Activated naive CD4-positive, alpha-beta T cell treated with anti-CD3 and anti-CD28 coated beads, Interleukin-2, amount 50 U/mL, for 16 hours (primary cell): ENCODE results near the gene SLC38A8.
A peak's percentile ranks its signal among the peaks of the same experiment; 100 is the strongest.

Experiments
- DNase-seq: peaks from one replicate; pipeline ENCODE4 v3.0.0-alpha.2; 2020

SLC38A8 gene

GRCh38 chr16:84068041-84068440 is 25.4 kb upstream of the SLC38A8 start:
- no peak for DNase-seq

GRCh38 chr16:84067640-84068039 is 25.0 kb upstream of the SLC38A8 start:
- no peak for DNase-seq

- peak; percentile 38 for DNase-seq
These were observed 23.0 kb upstream of the SLC38A8 start for GRCh38 chr16:84065536-84066132.

- no peak for DNase-seq
These were observed 21.4 kb upstream of the SLC38A8 start for GRCh38 chr16:84063980-84064379.

- peak; percentile 66 for DNase-seq
These were observed 20.4 kb upstream of the SLC38A8 start for GRCh38 chr16:84062734-84063640.

GRCh38 chr16:84061236-84061819 is 18.7 kb upstream of the SLC38A8 start:
- DNase-seq: no peak

GRCh38 chr16:84059946-84060901 is 17.6 kb upstream of the SLC38A8 start:
- DNase-seq: no peak

- DNase-seq: no peak
These were observed 16.5 kb upstream of the SLC38A8 start for GRCh38 chr16:84059111-84059510.

GRCh38 chr16:84058664-84059063 is 16.1 kb upstream of the SLC38A8 start:
- DNase-seq: no peak

GRCh38 chr16:84058211-84058610 is 15.6 kb upstream of the SLC38A8 start:
- no peak for DNase-seq

- no peak for DNase-seq
These were observed 14.3 kb upstream of the SLC38A8 start for GRCh38 chr16:84056933-84057332.

GRCh38 chr16:84055801-84056634 is 13.4 kb upstream of the SLC38A8 start:
- DNase-seq: no peak

GRCh38 chr16:84055366-84055765 is 12.8 kb upstream of the SLC38A8 start:
- DNase-seq: no peak

GRCh38 chr16:84054916-84055315 is 12.3 kb upstream of the SLC38A8 start:
- no peak for DNase-seq

- DNase-seq: no peak
These were observed 11.7 kb upstream of the SLC38A8 start for GRCh38 chr16:84054271-84054670.

- no peak for DNase-seq
These were observed 10.6 kb upstream of the SLC38A8 start for GRCh38 chr16:84053237-84053636.

GRCh38 chr16:84052071-84052622 is 9.6 kb upstream of the SLC38A8 start:
- no peak for DNase-seq

GRCh38 chr16:84050316-84050715 is 7.7 kb upstream of the SLC38A8 start:
- DNase-seq: no peak

- DNase-seq: no peak
These were observed 6.9 kb upstream of the SLC38A8 start for GRCh38 chr16:84049403-84050060.

- DNase-seq: no peak
These were observed 6.3 kb upstream of the SLC38A8 start for GRCh38 chr16:84048871-84049270.

GRCh38 chr16:84048270-84048669 is 5.7 kb upstream of the SLC38A8 start:
- DNase-seq: no peak
